HG03558 (cell line): ENCODE data around the gene POSTN.
"Not testable (repeated sequence)": the region's sequence is repeated elsewhere in the genome, so short reads cannot be mapped to it uniquely, and the experiment has no call there.

Source experiments
- ATAC-seq: cut with Tn5 transposase; IDR thresholded peaks from one replicate; pipeline ENCODE4 v1.9.1; 2021; ENCODE audit warnings: moderate number of reproducible peaks; ENCODE audit not compliant: unreplicated experiment; ENCODE audit errors: extremely low read depth

POSTN gene

GRCh38 chr13:37597477-37598025, 1.0 kb downstream of the POSTN start:
- ATAC-seq, result no peak

- no peak for ATAC-seq
Measured at GRCh38 chr13:37596805-37597204, 1.8 kb downstream of the POSTN start.

- no peak for ATAC-seq
Measured at GRCh38 chr13:37595162-37595561, 3.4 kb downstream of the POSTN start.

- ATAC-seq, result no peak
Measured at GRCh38 chr13:37594550-37594949, 4.0 kb downstream of the POSTN start.

GRCh38 chr13:37589381-37589780, 9.2 kb downstream of the POSTN start:
- ATAC-seq, result not testable (repeated sequence)

GRCh38 chr13:37587236-37587635, 11.3 kb downstream of the POSTN start:
- no peak for ATAC-seq

- ATAC-seq, result no peak
Measured at GRCh38 chr13:37586164-37586563, 12.4 kb downstream of the POSTN start.

- no peak for ATAC-seq
Measured at GRCh38 chr13:37585541-37585940, 13.0 kb downstream of the POSTN start.

- ATAC-seq, result no peak
Measured at GRCh38 chr13:37576601-37577000, 22.0 kb downstream of the POSTN start.

- no peak for ATAC-seq
Measured at GRCh38 chr13:37565425-37565824, 33.1 kb downstream of the POSTN start.

- no peak for ATAC-seq
Measured at GRCh38 chr13:37561031-37561430, 37.5 kb downstream of the POSTN start.

GRCh38 chr13:37560526-37560925, 38.0 kb downstream of the POSTN start:
- ATAC-seq, result no peak

GRCh38 chr13:37558766-37559165, 39.8 kb downstream of the POSTN start:
- not testable (repeated sequence) for ATAC-seq

GRCh38 chr13:37546087-37546486, 52.5 kb downstream of the POSTN start:
- ATAC-seq, result no peak

GRCh38 chr13:37544995-37545394, 53.6 kb downstream of the POSTN start:
- no peak for ATAC-seq

- no peak for ATAC-seq
Measured at GRCh38 chr13:37539976-37540605, 58.5 kb downstream of the POSTN start.

- no peak for ATAC-seq
Measured at GRCh38 chr13:37539170-37539569, 59.4 kb downstream of the POSTN start.

GRCh38 chr13:37535501-37535900, 63.1 kb downstream of the POSTN start:
- ATAC-seq, result no peak

GRCh38 chr13:37534676-37535075, 63.9 kb downstream of the POSTN start:
- no peak for ATAC-seq

- ATAC-seq, result no peak
Measured at GRCh38 chr13:37534181-37534580, 64.4 kb downstream of the POSTN start.

- no peak for ATAC-seq
Measured at GRCh38 chr13:37531049-37531448, 67.5 kb downstream of the POSTN start.

GRCh38 chr13:37529751-37530385, 68.7 kb downstream of the POSTN start:
- ATAC-seq, result no peak
